ENCODE measurements around the gene BCL2L11.

Gene BCL2L11

GRCh38 chr2:111171337-111171930, 50.7 kb downstream of the BCL2L11 start:
- no peak for DNase-seq

- no peak for DNase-seq
Measured at GRCh38 chr2:111172666-111173065, 52.0 kb downstream of the BCL2L11 start.

GRCh38 chr2:111173338-111173737, 52.6 kb downstream of the BCL2L11 start:
- no peak for DNase-seq

GRCh38 chr2:111173856-111174255, 53.1 kb downstream of the BCL2L11 start:
- DNase-seq = no peak

GRCh38 chr2:111175615-111176014, 54.9 kb downstream of the BCL2L11 start:
- DNase-seq = no peak

- DNase-seq = no peak
Measured at GRCh38 chr2:111176388-111176787, 55.7 kb downstream of the BCL2L11 start.

GRCh38 chr2:111176867-111177266, 56.2 kb downstream of the BCL2L11 start:
- DNase-seq = no peak

- no peak for DNase-seq
Measured at GRCh38 chr2:111178296-111178695, 57.6 kb downstream of the BCL2L11 start.

GRCh38 chr2:111178730-111179405, 58.2 kb downstream of the BCL2L11 start:
- DNase-seq = no peak

GRCh38 chr2:111182121-111182520, 61.4 kb downstream of the BCL2L11 start:
- no peak for DNase-seq

GRCh38 chr2:111182740-111183139, 62.0 kb downstream of the BCL2L11 start:
- DNase-seq = no peak

- no peak for DNase-seq
Measured at GRCh38 chr2:111184725-111185310, 64.1 kb downstream of the BCL2L11 start.

GRCh38 chr2:111185361-111186022, 64.8 kb downstream of the BCL2L11 start:
- peak; percentile 65 for DNase-seq

- no peak for DNase-seq
Measured at GRCh38 chr2:111186121-111186715, 65.5 kb downstream of the BCL2L11 start.

- DNase-seq = no peak
Measured at GRCh38 chr2:111186933-111187332, 66.2 kb downstream of the BCL2L11 start.

GRCh38 chr2:111188681-111189080, 68.0 kb downstream of the BCL2L11 start:
- no peak for DNase-seq

GRCh38 chr2:111189106-111189505, 68.4 kb downstream of the BCL2L11 start:
- no peak for DNase-seq

GRCh38 chr2:111190816-111191540, 70.3 kb downstream of the BCL2L11 start:
- DNase-seq = no peak

- no peak for DNase-seq
Measured at GRCh38 chr2:111191877-111192276, 71.2 kb downstream of the BCL2L11 start.

- DNase-seq = no peak
Measured at GRCh38 chr2:111192776-111193368, 72.2 kb downstream of the BCL2L11 start.

- DNase-seq = no peak
Measured at GRCh38 chr2:111194835-111195621, 74.3 kb downstream of the BCL2L11 start.

GRCh38 chr2:111196435-111196834, 75.7 kb downstream of the BCL2L11 start:
- no peak for DNase-seq

Measured in NCI-H2029 (cell line).